Measurements from ENCODE around the gene HEPN1.

DNA sequence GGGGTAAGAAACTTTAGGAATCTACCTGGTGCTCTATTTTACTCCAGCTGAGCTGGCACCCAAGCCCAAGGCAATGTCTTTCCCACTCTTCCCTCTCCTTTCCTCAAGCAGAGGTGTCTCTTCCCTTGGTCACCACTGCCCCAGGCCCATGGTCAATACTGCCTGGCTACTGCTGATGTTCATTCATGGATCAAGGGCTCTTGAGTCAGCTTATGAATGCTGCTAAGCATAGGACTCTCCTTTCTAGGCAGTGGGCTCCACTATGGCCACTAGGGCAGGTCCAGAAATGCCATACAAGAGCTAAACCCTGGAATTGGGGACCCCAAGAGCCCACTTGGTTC is 2.7 kb upstream of the HEPN1 start:
- TF ChIP-seq, protein P1, sequence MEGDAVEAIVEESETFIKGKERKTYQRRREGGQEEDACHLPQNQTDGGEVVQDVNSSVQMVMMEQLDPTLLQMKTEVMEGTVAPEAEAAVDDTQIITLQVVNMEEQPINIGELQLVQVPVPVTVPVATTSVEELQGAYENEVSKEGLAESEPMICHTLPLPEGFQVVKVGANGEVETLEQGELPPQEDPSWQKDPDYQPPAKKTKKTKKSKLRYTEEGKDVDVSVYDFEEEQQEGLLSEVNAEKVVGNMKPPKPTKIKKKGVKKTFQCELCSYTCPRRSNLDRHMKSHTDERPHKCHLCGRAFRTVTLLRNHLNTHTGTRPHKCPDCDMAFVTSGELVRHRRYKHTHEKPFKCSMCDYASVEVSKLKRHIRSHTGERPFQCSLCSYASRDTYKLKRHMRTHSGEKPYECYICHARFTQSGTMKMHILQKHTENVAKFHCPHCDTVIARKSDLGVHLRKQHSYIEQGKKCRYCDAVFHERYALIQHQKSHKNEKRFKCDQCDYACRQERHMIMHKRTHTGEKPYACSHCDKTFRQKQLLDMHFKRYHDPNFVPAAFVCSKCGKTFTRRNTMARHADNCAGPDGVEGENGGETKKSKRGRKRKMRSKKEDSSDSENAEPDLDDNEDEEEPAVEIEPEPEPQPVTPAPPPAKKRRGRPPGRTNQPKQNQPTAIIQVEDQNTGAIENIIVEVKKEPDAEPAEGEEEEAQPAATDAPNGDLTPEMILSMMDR (IDR thresholded peaks at IDR 0.05 in 8 of 11, conservative IDR thresholded peaks at IDR 0.05 in 3 of 11): no peak
- no peak for TF ChIP-seq POLR2A (IDR thresholded peaks at IDR 0.05)
- TF ChIP-seq POLR2AphosphoS5 (IDR thresholded peaks at IDR 0.05): no peak
